ENCODE data around the gene NEK10.

DNA sequence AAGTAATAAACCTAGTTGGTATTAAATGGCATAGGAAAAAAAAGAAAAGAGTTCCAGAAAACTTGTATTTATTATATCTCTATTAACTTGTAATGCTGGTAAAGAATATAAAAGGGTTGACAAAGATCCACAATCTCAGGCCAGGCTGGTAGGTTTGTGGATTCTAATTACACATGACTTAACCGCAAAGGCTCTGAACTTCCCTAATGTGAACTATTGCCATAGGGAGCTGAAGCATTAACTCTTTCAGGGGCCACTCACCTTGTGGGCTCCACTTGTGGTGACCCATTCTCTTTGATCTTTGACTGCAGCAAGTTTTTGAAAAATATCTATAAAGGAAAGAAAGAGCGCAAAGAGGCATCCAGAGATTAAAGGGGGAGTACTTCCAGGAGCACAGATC, 58.5 kb downstream of the NEK10 start:
- TF ChIP-seq, protein P1, sequence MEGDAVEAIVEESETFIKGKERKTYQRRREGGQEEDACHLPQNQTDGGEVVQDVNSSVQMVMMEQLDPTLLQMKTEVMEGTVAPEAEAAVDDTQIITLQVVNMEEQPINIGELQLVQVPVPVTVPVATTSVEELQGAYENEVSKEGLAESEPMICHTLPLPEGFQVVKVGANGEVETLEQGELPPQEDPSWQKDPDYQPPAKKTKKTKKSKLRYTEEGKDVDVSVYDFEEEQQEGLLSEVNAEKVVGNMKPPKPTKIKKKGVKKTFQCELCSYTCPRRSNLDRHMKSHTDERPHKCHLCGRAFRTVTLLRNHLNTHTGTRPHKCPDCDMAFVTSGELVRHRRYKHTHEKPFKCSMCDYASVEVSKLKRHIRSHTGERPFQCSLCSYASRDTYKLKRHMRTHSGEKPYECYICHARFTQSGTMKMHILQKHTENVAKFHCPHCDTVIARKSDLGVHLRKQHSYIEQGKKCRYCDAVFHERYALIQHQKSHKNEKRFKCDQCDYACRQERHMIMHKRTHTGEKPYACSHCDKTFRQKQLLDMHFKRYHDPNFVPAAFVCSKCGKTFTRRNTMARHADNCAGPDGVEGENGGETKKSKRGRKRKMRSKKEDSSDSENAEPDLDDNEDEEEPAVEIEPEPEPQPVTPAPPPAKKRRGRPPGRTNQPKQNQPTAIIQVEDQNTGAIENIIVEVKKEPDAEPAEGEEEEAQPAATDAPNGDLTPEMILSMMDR (IDR thresholded peaks at IDR 0.05) = no peak
- TF ChIP-seq POLR2A (IDR thresholded peaks at IDR 0.05) = no peak
